HepG2 (cell line): ENCODE measurements around the gene PRPF38B. TPM values are rescaled to one million over a fixed set of nuclear protein-coding genes. Genes with fewer than 3 reads are reported as not detected.

Experiments used
- IRF2 ChIP-seq: IDR thresholded peaks from 2 replicates; pipeline ENCODE4 v1.6.1; 2018; ENCODE audit warnings: missing genetic modification reagents, missing compliant biosample characterization
- KIAA2018 ChIP-seq: sonication (generic); formaldehyde crosslinking; IDR thresholded peaks from 2 replicates; pipeline ENCODE4 v1.5.0; 2020; ENCODE audit warnings: mild to moderate bottlenecking, missing genetic modification reagents, borderline replicate concordance
- MEIS1 ChIP-seq: sonication (generic); formaldehyde crosslinking; IDR thresholded peaks from 2 replicates; pipeline ENCODE4 v1.9.0; 2021; ENCODE audit warnings: mild to moderate bottlenecking, missing genetic modification reagents, moderate library complexity, borderline replicate concordance
- MYC ChIP-seq: sonication (generic); formaldehyde crosslinking; IDR thresholded peaks from 2 replicates; pipeline ENCODE4 v1.9.0; 2021; ENCODE audit warnings: missing genetic modification reagents, borderline replicate concordance
- PRDM4 ChIP-seq: sonication (generic); formaldehyde crosslinking; IDR thresholded peaks from 2 replicates; pipeline ENCODE4 v1.9.0; 2021; ENCODE audit warnings: missing genetic modification reagents, borderline replicate concordance
- PTBP1 ChIP-seq: fragments of 200-400 bp; formaldehyde crosslinking; IDR thresholded peaks from 2 replicates; pipeline ENCODE4 v1.6.1; 2018; ENCODE audit warnings: low read length, low read depth; ENCODE audit not compliant: poor library complexity, severe bottlenecking
- RFXANK ChIP-seq: IDR thresholded peaks from 2 replicates; pipeline ENCODE4 v1.6.1; 2016
- TEAD3 ChIP-seq: optimal IDR thresholded peaks from 2 replicates; pipeline ENCODE3; 2016; ENCODE audit warnings: borderline replicate concordance
- ZBTB25 ChIP-seq: IDR thresholded peaks from 2 replicates; pipeline ENCODE4 v1.6.1; 2018; ENCODE audit warnings: missing genetic modification reagents
- ZNF160 ChIP-seq: sonication (generic); formaldehyde crosslinking; IDR thresholded peaks from 2 replicates; pipeline ENCODE4 v1.8.0; 2022; ENCODE audit warnings: mild to moderate bottlenecking, inconsistent platforms, missing genetic modification reagents
- ZNF576 ChIP-seq: sonication (generic); formaldehyde crosslinking; IDR thresholded peaks from 2 replicates; pipeline ENCODE4 v1.4.0; 2020; ENCODE audit warnings: mild to moderate bottlenecking, missing genetic modification reagents
- ZNF788 ChIP-seq: sonication (generic); formaldehyde crosslinking; IDR thresholded peaks from 2 replicates; pipeline ENCODE4 v1.5.0; 2020; ENCODE audit warnings: mild to moderate bottlenecking, missing genetic modification reagents, borderline replicate concordance
- ZNF83 ChIP-seq: sonication (generic); formaldehyde crosslinking; IDR thresholded peaks from 2 replicates; pipeline ENCODE4 v1.4.0; 2020; ENCODE audit warnings: missing genetic modification reagents, mild to moderate bottlenecking, borderline replicate concordance
- polyA plus RNA-seq, 8 experiments: library from polyadenylated mRNA; depleted of rRNA in 3 of 8; stranded (reverse) in 7 of 8; unstranded in 1 of 8; fragments of >200 nt; fragmentation: Illumina TruSeq in 4 of 8; extraction: Trizol in 4 of 8; gene quantifications; 2 replicates each; pipeline versions ENCODE4 v1.2.1 to v1.2.3, GENCODE V29; 2011 to 2016; ENCODE audit warnings: low read depth in 4 of 8, missing spikeins in 1 of 8, mixed read lengths in 1 of 8; ENCODE audit not compliant: insufficient read depth in 1 of 8
- total RNA-seq, 5 experiments: library from RNA; depleted of rRNA; stranded (reverse); fragments of >200 nt; fragmentation: Illumina TruSeq; extraction: Trizol; gene quantifications; 2 replicates each; pipeline ENCODE4 v1.2.3, GENCODE V29; 2016; ENCODE audit warnings: low read depth in 1 of 5
- TF ChIP-seq, protein P1 (sequence below), 2 experiments: fragments of 450-650 bp in 1 of 2; sonication (generic) in 1 of 2; formaldehyde crosslinking; IDR thresholded peaks; 2 replicates each; pipeline versions ENCODE4 v1.5.0 to v1.8.0; 2020 to 2022; ENCODE audit warnings: mild to moderate bottlenecking in 1 of 2, missing genetic modification reagents in 1 of 2

PRPF38B gene
- total and polyA plus RNA-seq, 2 of the 13 experiments (the other 11 are each of a cell fraction or from before 2014, with no cell fraction given): 25.7 to 29.7 TPM

DNA sequence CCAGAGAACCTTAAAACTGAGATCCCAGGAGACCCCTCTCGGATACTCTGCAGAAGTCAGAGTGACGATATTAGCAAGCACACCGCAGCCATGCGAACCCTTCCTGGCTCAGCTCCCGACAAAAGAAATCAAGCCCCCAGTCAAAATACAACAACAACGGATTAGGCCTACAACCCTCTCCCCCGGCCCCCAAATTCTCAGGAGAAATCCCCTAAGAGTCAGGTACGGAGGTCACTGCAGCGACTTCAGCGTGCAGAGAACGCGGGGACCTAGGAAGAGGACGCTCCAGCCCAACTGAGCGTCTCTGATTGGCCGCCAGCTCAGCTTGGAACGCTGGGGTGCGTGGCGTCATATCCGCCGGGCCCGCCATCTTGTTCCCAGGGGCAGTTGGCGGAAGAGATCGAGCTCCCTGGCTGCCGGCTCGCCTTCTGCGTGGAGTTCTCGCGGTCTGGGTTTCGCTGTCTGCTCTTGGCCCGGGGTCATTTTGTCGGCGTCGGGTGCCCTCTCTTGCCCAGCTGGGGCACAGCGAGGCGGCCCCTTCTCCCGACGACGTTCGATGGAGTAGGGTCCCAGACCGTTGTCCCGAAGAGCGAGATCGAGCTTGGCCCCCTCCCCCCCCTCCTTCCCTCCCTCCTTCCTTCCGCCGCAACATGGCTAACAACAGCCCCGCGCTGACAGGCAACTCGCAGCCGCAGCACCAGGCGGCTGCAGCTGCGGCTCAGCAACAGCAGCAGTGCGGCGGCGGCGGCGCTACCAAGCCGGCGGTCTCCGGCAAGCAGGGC is at the start of gene PRPF38B (continued):
- peak; percentile 20; the same call in 1 of the 2 replicates for TF ChIP-seq RFXANK (CRISPR knock-in tag)
- TF ChIP-seq ZNF83: 0 out of 2 replicates have a peak, but pooled peaks have one; percentile 70
- TF ChIP-seq TEAD3 (CRISPR knock-in tag): peak; percentile 88
- peak; percentile 82 for TF ChIP-seq MYC (CRISPR knock-in tag)
- TF ChIP-seq ZNF576 (CRISPR knock-in tag): no peak
- peak; percentile 67; the same call in 1 of the 2 replicates for TF ChIP-seq IRF2 (CRISPR knock-in tag)
- no peak for TF ChIP-seq MEIS1 (CRISPR knock-in tag)
- no peak for TF ChIP-seq PRDM4 (CRISPR knock-in tag)
- no peak for TF ChIP-seq KIAA2018 (CRISPR knock-in tag)
- TF ChIP-seq, protein P1, sequence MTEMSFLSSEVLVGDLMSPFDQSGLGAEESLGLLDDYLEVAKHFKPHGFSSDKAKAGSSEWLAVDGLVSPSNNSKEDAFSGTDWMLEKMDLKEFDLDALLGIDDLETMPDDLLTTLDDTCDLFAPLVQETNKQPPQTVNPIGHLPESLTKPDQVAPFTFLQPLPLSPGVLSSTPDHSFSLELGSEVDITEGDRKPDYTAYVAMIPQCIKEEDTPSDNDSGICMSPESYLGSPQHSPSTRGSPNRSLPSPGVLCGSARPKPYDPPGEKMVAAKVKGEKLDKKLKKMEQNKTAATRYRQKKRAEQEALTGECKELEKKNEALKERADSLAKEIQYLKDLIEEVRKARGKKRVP (CRISPR knock-in tag; IDR thresholded peaks at IDR 0.05): peak in 1 of 2 experiments; percentile 45; a peak in 1 of 4 replicates
- no peak for TF ChIP-seq ZBTB25
- peak; percentile 66 for TF ChIP-seq PTBP1
- peak; percentile 79; the same call in 1 of the 2 replicates for TF ChIP-seq ZNF788 (CRISPR knock-in tag)
- TF ChIP-seq ZNF160 (CRISPR knock-in tag): peak; percentile 32; the same call in 1 of the 2 replicates
